CD1c-positive myeloid dendritic cell (primary cell): ENCODE results near the gene APBB2.
A peak's percentile ranks its signal among the peaks of the same experiment; 100 is the strongest.
"Not testable (repeated sequence)": the region's sequence is repeated elsewhere in the genome, so short reads cannot be mapped to it uniquely, and the experiment has no call there.

Experiments
- DNase-seq: peaks from one replicate; pipeline ENCODE4 v3.0.0-alpha.2; 2016; ENCODE audit errors: extremely low spot score

The APBB2 gene

DNA sequence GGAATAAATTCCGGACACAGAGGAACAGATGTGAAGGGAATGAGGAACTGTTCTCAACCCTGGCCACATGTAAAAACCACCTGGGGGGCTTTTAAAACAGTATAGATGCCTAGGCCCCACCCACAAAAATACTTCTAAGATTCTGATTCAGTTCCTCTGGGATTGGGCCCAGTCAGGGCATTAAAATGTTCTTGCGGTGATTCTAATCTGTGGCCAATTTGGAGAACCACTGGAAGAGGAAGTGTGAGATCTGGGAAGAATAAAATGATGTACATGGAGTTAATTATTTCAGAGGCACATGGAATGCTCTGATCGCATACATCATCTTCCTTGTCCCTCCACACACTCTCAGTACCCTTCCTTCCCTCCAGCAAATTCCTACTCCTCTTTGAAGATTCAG lies 192.2 kb downstream of the APBB2 start:
- DNase-seq = no peak

GRCh38 chr4:41015016-41015675 lies 199.2 kb downstream of the APBB2 start:
- no peak for DNase-seq

DNA sequence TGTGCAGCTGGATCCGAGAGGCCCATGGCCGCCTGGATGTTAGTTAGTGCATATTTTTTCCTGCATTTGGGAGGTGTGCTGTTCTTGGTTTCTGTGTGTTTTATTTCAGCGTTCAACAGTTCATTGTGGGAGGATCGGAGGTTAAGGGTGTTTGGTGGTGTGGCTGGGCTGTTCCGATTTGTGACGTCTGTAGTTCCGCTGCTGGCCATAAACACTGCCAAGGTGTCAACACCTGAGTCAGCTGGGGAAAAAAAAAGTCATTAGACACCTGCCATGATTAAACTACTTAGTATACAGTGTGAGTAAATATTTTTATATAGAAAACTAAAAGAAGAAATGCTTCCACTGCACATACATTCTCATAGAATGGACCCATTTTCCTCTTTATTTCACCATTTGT lies 200.2 kb downstream of the APBB2 start:
- no peak for DNase-seq

GRCh38 chr4:41013746-41014145 lies 200.6 kb downstream of the APBB2 start:
- DNase-seq = no peak

DNA sequence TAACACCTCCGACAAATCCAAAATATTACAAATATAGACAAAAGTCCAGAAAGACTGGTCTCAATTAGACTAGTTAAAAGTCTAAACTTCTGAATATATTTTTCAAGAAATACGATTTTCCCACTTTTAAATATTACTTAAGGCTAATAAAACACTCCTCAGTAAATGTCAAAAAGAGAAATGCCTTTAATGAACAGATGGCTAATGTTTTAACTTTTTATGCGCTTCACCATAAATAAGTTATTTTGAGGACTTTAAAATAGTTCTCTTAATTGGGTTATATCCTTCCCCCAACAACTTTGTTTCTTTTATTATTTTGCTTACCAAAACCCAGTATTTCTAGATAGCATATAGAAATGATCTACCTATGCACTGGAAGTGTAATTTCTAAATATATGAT lies 201.4 kb downstream of the APBB2 start:
- no peak for DNase-seq

- no peak for DNase-seq
These were observed 202.0 kb downstream of the APBB2 start for GRCh38 chr4:41012293-41012692.

- DNase-seq = no peak
These were observed 204.9 kb downstream of the APBB2 start for GRCh38 chr4:41009411-41009810.

DNA sequence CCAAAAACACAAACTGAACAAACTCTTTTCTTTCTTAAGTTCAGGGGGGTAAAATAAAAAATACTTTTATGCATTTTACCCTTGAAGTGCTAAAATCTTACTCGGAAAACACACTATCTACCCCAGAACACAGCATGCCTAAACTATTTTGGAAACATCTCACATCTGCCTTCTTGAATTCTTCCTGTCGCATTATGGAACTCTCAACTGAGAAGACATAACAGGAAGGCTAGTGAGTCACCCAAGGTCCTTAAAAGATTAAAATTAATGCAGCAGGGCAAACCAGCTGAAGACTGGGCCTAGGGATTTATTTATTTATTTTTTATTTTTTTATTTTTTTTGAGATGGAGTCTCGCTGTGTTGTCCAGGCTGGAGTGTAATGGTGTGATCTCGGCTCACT lies 208.2 kb downstream of the APBB2 start:
- no peak for DNase-seq

GRCh38 chr4:41002309-41002708 lies 212.0 kb downstream of the APBB2 start:
- DNase-seq = no peak

DNA sequence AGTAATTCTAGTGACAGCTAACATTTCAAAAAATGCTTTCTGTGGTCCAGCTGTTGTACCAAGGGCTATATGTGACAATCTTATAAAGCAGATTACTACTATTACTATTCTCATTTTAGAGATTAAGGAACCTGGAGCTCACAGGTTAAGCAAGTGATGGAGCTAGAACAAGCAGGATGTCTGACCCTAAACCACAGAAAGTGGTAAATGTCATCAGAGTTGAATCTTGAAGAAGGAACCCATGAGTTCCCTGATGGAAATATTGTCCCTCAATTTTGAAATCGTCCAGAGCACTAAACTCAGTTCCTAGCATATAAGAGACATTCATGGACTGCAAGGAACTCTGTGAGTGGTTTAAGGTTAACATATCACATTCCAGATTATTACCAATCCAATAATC lies 214.0 kb downstream of the APBB2 start:
- no peak for DNase-seq

GRCh38 chr4:40998675-40999358 lies 215.5 kb downstream of the APBB2 start:
- no peak for DNase-seq

DNA sequence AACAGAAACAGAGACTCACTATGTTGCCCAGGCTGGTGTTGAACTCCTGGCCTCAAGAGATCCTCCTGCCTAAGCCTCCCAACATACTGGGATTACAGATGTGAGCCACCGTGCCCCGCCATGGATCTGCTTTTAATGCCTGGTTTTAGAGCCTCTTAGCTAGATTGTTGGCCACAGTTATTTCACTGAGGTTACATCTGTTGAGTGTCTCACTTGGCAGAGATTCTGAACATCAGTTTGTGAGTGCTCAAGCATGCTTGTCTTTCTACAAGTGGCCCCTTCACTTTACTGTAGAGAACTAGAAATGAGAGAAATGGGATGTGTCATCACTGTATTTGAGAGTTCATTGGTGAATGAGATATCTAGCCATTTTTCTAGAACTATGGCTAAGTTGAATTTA lies 218.5 kb downstream of the APBB2 start:
- no peak for DNase-seq

- DNase-seq = not testable (repeated sequence)
These were observed 220.0 kb downstream of the APBB2 start for GRCh38 chr4:40994321-40994720.

- not testable (repeated sequence) for DNase-seq
These were observed 221.0 kb downstream of the APBB2 start for GRCh38 chr4:40993296-40993693.

GRCh38 chr4:40992472-40993295 lies 221.7 kb downstream of the APBB2 start:
- DNase-seq = peak; percentile 8

DNA sequence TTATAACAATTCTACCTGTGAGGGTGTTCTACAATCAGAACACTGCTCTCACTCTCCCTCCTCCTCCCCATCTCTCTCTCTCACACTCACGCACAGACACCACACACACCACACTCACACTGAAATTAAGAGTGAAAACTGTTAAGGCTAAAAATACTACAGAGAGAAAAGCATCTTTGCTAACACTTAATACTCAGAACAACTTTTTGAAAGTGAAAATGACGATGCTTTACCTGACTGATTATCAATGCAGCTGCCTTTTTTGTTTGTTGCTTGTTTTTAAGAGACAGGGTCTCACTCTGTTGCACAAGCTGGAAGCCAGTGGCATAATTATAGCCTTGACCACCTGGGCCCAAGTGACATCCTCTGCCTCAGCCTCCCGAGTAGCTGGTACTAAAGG lies 222.4 kb downstream of the APBB2 start:
- DNase-seq = no peak

GRCh38 chr4:40990899-40991265 lies 223.5 kb downstream of the APBB2 start:
- DNase-seq = no peak

- DNase-seq = peak; percentile 18
These were observed 224.0 kb downstream of the APBB2 start for GRCh38 chr4:40990236-40990898.

DNA sequence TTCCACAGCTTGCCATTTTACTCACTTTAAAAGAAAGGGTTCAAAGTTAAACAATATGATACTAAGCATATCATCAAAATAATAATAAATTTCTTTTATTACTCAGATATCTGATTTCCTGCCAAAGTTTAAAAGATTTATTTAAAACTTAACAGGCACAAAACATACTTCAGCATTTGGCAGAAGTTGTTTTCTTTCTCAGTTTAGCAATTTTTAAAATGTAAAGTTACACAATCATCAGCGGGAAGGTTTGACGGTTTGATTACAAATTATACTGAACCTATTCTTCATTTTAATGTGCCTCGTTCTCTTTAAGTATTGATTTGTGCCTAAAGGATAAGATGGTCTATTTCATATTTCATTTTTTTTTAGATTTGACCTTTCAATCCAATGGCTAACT lies 227.2 kb downstream of the APBB2 start:
- no peak for DNase-seq

- no peak for DNase-seq
These were observed 228.0 kb downstream of the APBB2 start for GRCh38 chr4:40986375-40986774.

GRCh38 chr4:40984051-40984450 lies 230.3 kb downstream of the APBB2 start:
- no peak for DNase-seq

- no peak for DNase-seq
These were observed 233.9 kb downstream of the APBB2 start for GRCh38 chr4:40980318-40980883.
